SK-N-SH treated with all-trans-retinoic acid at 6 μM for 48 hours (cell line): Measurements from ENCODE around the gene UPK3B.

Experiments used
- ARNTL ChIP-seq: fragments of 450-650 bp; formaldehyde crosslinking; IDR thresholded peaks from 2 replicates; pipeline ENCODE4 v1.5.0; 2020; ENCODE audit warnings: low read depth, mild to moderate bottlenecking, moderate library complexity, borderline replicate concordance
- BACH2 ChIP-seq: fragments of 250-450 bp; sonication (Bioruptor Pico); IDR thresholded peaks from 2 replicates; pipeline ENCODE4 v1.9.0; 2021; ENCODE audit warnings: mild to moderate bottlenecking, borderline replicate concordance
- OSR1 ChIP-seq: fragments of 250-450 bp; sonication (Bioruptor Pico); IDR thresholded peaks from 2 replicates; pipeline ENCODE4 v1.8.0; 2022; ENCODE audit warnings: moderate library complexity, mild to moderate bottlenecking, inconsistent platforms
- RARB ChIP-seq: fragments of 250-450 bp; sonication (Bioruptor Pico); IDR thresholded peaks from 2 replicates; pipeline ENCODE4 v1.8.0; 2021; ENCODE audit warnings: mild to moderate bottlenecking, moderate library complexity
- SNAI2 ChIP-seq: fragments of 250-450 bp; sonication (Bioruptor Pico); IDR thresholded peaks from 2 replicates; pipeline ENCODE4 v1.5.0; 2020; ENCODE audit warnings: mild to moderate bottlenecking, moderate library complexity
- TCF4 ChIP-seq: fragments of 250-450 bp; sonication (Bioruptor Pico); IDR thresholded peaks from 2 replicates; pipeline ENCODE4 v1.8.0; 2021; ENCODE audit warnings: mild to moderate bottlenecking, moderate library complexity, borderline replicate concordance
- TOX ChIP-seq: fragments of 250-450 bp; sonication (Bioruptor Pico); IDR thresholded peaks from 2 replicates; pipeline ENCODE4 v1.8.0; 2021; ENCODE audit warnings: mild to moderate bottlenecking, moderate library complexity, borderline replicate concordance
- ZC3H10 ChIP-seq: fragments of 250-450 bp; sonication (Bioruptor Pico); IDR thresholded peaks from 2 replicates; pipeline ENCODE4 v1.5.1; 2021; ENCODE audit warnings: mild to moderate bottlenecking, moderate library complexity
- ZFP3 ChIP-seq: fragments of 250-450 bp; sonication (Bioruptor Pico); IDR thresholded peaks from 2 replicates; pipeline ENCODE4 v1.5.0; 2020; ENCODE audit warnings: mild to moderate bottlenecking, moderate library complexity
- ZFP30 ChIP-seq: fragments of 450-650 bp; formaldehyde crosslinking; IDR thresholded peaks from 2 replicates; pipeline ENCODE4 v1.5.0; 2022; ENCODE audit warnings: mild to moderate bottlenecking, moderate library complexity
- ZNF565 ChIP-seq: fragments of 450-650 bp; formaldehyde crosslinking; conservative IDR thresholded peaks from 2 replicates; pipeline ENCODE4 v1.5.0; 2020; ENCODE audit warnings: low read depth, mild to moderate bottlenecking, moderate library complexity
- TF ChIP-seq, protein P1 (sequence below): fragments of 250-450 bp; sonication (Bioruptor Pico); IDR thresholded peaks from 2 replicates; pipeline ENCODE4 v1.5.1; 2021; ENCODE audit warnings: mild to moderate bottlenecking, moderate library complexity
- TF ChIP-seq, protein P2 (sequence below): fragments of 250-450 bp; sonication (Bioruptor Pico); IDR thresholded peaks from 2 replicates; pipeline ENCODE4 v1.5.1; 2020; ENCODE audit warnings: low read depth, mild to moderate bottlenecking, moderate library complexity

DNA sequence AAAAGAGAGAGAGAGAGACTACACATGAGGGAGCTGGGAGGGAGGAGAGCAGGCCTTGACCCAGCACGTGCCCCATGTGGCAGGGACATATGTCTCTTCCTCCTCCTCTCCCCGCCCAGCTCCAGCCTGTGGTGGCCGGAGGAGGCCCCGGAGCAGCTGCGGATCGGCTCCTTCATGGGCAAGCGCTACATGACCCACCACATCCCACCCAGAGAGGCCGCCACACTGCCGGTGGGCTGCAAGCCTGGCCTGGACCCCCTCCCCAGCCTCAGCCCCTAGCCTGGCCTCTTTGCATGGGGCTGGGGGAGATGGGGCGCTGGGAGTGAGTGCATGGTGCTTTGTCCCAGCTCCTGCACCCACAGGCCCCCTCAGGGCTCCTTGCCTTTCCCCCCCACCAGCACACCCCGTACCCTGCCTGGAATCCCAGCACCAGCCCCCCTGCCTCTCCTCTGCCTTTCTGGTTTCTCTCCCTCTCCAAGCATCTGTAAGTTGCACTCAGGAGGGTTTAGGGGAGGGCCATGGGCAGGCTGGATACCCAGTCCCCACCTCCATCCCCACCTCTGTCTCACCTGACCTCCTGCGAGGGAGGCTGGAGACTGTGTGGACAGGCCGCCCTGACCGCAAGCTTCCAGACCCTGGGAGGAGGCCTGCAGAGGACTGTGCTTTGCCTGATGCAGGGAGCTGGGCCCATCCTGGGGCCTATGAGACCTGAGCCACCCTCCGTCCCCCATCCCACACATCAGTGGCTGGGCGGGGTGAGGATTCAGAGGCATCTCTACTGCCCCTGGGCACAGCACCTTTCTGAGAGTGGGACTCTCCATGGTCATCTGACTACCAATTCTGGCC lies 4.8 kb downstream of the UPK3B start:
- TF ChIP-seq RARB = no peak
- TF ChIP-seq ZFP3 (CRISPR knock-in tag) = no peak
- no peak for TF ChIP-seq ZFP30
- no peak for TF ChIP-seq ZNF565 (CRISPR knock-in tag)
- TF ChIP-seq SNAI2 (CRISPR knock-in tag) = no peak
- TF ChIP-seq ARNTL = no peak
- no peak for TF ChIP-seq TCF4 (CRISPR knock-in tag)
- TF ChIP-seq BACH2 (CRISPR knock-in tag) = no peak
- no peak for TF ChIP-seq TOX
- TF ChIP-seq, protein P1, sequence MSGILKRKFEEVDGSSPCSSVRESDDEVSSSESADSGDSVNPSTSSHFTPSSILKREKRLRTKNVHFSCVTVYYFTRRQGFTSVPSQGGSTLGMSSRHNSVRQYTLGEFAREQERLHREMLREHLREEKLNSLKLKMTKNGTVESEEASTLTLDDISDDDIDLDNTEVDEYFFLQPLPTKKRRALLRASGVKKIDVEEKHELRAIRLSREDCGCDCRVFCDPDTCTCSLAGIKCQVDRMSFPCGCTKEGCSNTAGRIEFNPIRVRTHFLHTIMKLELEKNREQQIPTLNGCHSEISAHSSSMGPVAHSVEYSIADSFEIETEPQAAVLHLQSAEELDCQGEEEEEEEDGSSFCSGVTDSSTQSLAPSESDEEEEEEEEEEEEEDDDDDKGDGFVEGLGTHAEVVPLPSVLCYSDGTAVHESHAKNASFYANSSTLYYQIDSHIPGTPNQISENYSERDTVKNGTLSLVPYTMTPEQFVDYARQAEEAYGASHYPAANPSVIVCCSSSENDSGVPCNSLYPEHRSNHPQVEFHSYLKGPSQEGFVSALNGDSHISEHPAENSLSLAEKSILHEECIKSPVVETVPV (CRISPR knock-in tag) = no peak
- no peak for TF ChIP-seq ZC3H10 (CRISPR knock-in tag)
- no peak for TF ChIP-seq OSR1 (CRISPR knock-in tag)
- TF ChIP-seq, protein P2, sequence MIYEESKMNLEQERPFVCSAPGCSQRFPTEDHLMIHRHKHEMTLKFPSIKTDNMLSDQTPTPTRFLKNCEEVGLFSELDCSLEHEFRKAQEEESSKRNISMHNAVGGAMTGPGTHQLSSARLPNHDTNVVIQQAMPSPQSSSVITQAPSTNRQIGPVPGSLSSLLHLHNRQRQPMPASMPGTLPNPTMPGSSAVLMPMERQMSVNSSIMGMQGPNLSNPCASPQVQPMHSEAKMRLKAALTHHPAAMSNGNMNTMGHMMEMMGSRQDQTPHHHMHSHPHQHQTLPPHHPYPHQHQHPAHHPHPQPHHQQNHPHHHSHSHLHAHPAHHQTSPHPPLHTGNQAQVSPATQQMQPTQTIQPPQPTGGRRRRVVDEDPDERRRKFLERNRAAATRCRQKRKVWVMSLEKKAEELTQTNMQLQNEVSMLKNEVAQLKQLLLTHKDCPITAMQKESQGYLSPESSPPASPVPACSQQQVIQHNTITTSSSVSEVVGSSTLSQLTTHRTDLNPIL = no peak
